Measurements from ENCODE around the gene MACROD2. TPM values are rescaled to one million over a fixed set of nuclear protein-coding genes. Genes with fewer than 3 reads are reported as not detected.

MACROD2 gene
- total RNA-seq, 1 donor from 2014 or later = 78.2 TPM

- Histone ChIP-seq H3K9me3 (no peaks in the 10 kb centered on the region), H3K27ac (no peak overlapping the region), H3K4me1 (no peaks in the 10 kb centered on the region), H3K27me3 (no peaks in the 10 kb centered on the region), H3K4me3 (no peak overlapping the region), H3K36me3 (no peaks in the 10 kb centered on the region)
- intact Hi-C loops (cut with DNase I) = no loop called here
- DNase-seq (no peak), ATAC-seq (no peak)
- TF ChIP-seq CTCF (IDR thresholded peaks at IDR 0.05) = no peak
Measured at GRCh38 chr20:14666696-14667095, 671.4 kb downstream of the MACROD2 start.

GRCh38 chr20:14667226-14667625 is 671.9 kb downstream of the MACROD2 start:
- DNase-seq (no peak), ATAC-seq (no peak)
- no peak for TF ChIP-seq CTCF (IDR thresholded peaks at IDR 0.05)

GRCh38 chr20:14672066-14672465 is 676.8 kb downstream of the MACROD2 start:
- no peak overlapping the region for H3K4me3 ChIP-seq
- no peaks in the 10 kb centered on the region for H3K9me3 ChIP-seq
- no peak for TF ChIP-seq CTCF (IDR thresholded peaks at IDR 0.05)
- H3K27me3 ChIP-seq = no peaks in the 10 kb centered on the region
- no peaks in the 10 kb centered on the region for H3K36me3 ChIP-seq
- H3K27ac ChIP-seq = no peak overlapping the region
- intact Hi-C loops (cut with DNase I) = no loop called here
- no peak for ATAC-seq
- no peak for DNase-seq
- H3K4me1 ChIP-seq = no peaks in the 10 kb centered on the region

More at GRCh38 chr20:14667226-14667625, 671.9 kb downstream of the MACROD2 start:
- Histone ChIP-seq H3K36me3 (no peaks in the 10 kb centered on the region), H3K27me3 (no peaks in the 10 kb centered on the region), H3K9me3 (no peaks in the 10 kb centered on the region), H3K27ac (no peak overlapping the region), H3K4me1 (no peaks in the 10 kb centered on the region), H3K4me3 (no peak overlapping the region)
- intact Hi-C loops (cut with DNase I) = no loop called here

GRCh38 chr20:14673164-14673563 is 677.8 kb downstream of the MACROD2 start:
- H3K4me3 ChIP-seq = no peak overlapping the region
- no peaks in the 10 kb centered on the region for H3K27me3 ChIP-seq
- H3K27ac ChIP-seq = no peak overlapping the region
- no peak for TF ChIP-seq CTCF (IDR thresholded peaks at IDR 0.05)
- no peak for DNase-seq
- no peak for ATAC-seq
- no peaks in the 10 kb centered on the region for H3K36me3 ChIP-seq
- H3K4me1 ChIP-seq = no peaks in the 10 kb centered on the region
- no peaks in the 10 kb centered on the region for H3K9me3 ChIP-seq
- intact Hi-C loops (cut with DNase I) = no loop called here

- ATAC-seq (no peak), DNase-seq (no peak)
- no peak for TF ChIP-seq CTCF (IDR thresholded peaks at IDR 0.05)
- no peak overlapping the region for H3K4me3 ChIP-seq
- intact Hi-C loops (cut with DNase I) = no loop called here
- H3K4me1 ChIP-seq = no peaks in the 10 kb centered on the region
- H3K27ac ChIP-seq = no peak overlapping the region
- no peaks in the 10 kb centered on the region for H3K27me3 ChIP-seq
- H3K9me3 ChIP-seq = no peaks in the 10 kb centered on the region
- no peaks in the 10 kb centered on the region for H3K36me3 ChIP-seq
Measured at GRCh38 chr20:14677455-14677854, 682.1 kb downstream of the MACROD2 start.

- no peak for TF ChIP-seq CTCF (IDR thresholded peaks at IDR 0.05)
- Histone ChIP-seq H3K9me3 (no peaks in the 10 kb centered on the region), H3K27ac (no peak overlapping the region), H3K27me3 (no peaks in the 10 kb centered on the region), H3K4me3 (no peak overlapping the region), H3K4me1 (no peaks in the 10 kb centered on the region), H3K36me3 (no peaks in the 10 kb centered on the region)
- ATAC-seq = no peak
- no peak for DNase-seq
- intact Hi-C loops (cut with DNase I) = no loop called here
Measured at GRCh38 chr20:14685183-14685582, 689.9 kb downstream of the MACROD2 start.

Data from upper lobe of right lung (tissue), 1 donor.